H1 (cell line): Measurements from ENCODE around the gene ANKLE1. TPM values are rescaled to one million over a fixed set of nuclear protein-coding genes. Genes with fewer than 3 reads are reported as not detected.

Experiments
- CTCF ChIA-PET: fragments of 300-600 bp; sonication (Branson Sonifier 250); formaldehyde crosslinking; loops from one replicate; lab custom pipeline; 2021; ENCODE audit not compliant: partially characterized antibody; lab: Charles Lee
- POLR2A ChIA-PET: fragments of 300-600 bp; sonication (Branson Sonifier 250); formaldehyde crosslinking; loops from one replicate; lab custom pipeline; 2021; ENCODE audit warnings: inconsistent platforms; ENCODE audit not compliant: partially characterized antibody; lab: Charles Lee
- DNase-seq, 2 experiments: peaks; one replicate each; pipeline versions ENCODE4 v3.0.0 to v3.0.0-alpha.2; 2010 to 2022; ENCODE audit warnings: low spot score in 2 of 2, low read depth in 1 of 2, mixed read lengths in 1 of 2
- FAIRE-seq: peaks from 2 replicates; lab custom pipeline; 2011; peaks lifted over from hg19 to GRCh38; lab: Jason Lieb, UNC
- H2AFZ ChIP-seq: 2 replicates; pipeline ENCODE4 v1.8.1; 2012; ENCODE audit warnings: low read length, inconsistent platforms
- H2AK5ac ChIP-seq: 2 replicates; pipeline ENCODE4 v1.6.1; 2013; ENCODE audit warnings: low read depth, low read length
- H2BK120ac ChIP-seq: replicated peaks from 2 replicates; pipeline ENCODE3; 2013; ENCODE audit warnings: low read depth, low read length, inconsistent platforms
- H2BK12ac ChIP-seq: 2 replicates; pipeline ENCODE4 v1.6.1; 2013; ENCODE audit warnings: low read depth, low read length
- H2BK15ac ChIP-seq: 2 replicates; pipeline ENCODE4 v1.6.1; 2013; ENCODE audit warnings: low read length
- H2BK20ac ChIP-seq: 2 replicates; pipeline ENCODE4 v1.6.1; 2013; ENCODE audit warnings: low read length
- H2BK5ac ChIP-seq: 2 replicates; pipeline ENCODE4 v1.6.1; 2013; ENCODE audit warnings: low read depth, low read length
- H3K14ac ChIP-seq: 2 replicates; pipeline ENCODE4 v1.6.1; 2013; ENCODE audit warnings: inconsistent platforms; ENCODE audit not compliant: insufficient read length
- H3K18ac ChIP-seq: 2 replicates; pipeline ENCODE4 v1.6.1; 2013; ENCODE audit warnings: low read length; ENCODE audit errors: extremely low read depth
- H3K23ac ChIP-seq: 2 replicates; pipeline ENCODE4 v1.6.1; 2013; ENCODE audit warnings: inconsistent platforms; ENCODE audit not compliant: insufficient read length
- H3K23me2 ChIP-seq: 2 replicates; pipeline ENCODE4 v1.6.1; 2013; ENCODE audit warnings: low read depth, low read length
- H3K27ac ChIP-seq: 2 replicates; pipeline ENCODE4 v1.6.1; 2011; ENCODE audit warnings: low read depth, low read length, inconsistent platforms
- H3K27me3 ChIP-seq, 4 experiments: replicated peaks in 1 of 4; 1 replicate in 1 of 4; 2 replicates in 3 of 4; pipeline versions ENCODE4 v1.6.1 to v1.8.1; 2011 to 2013; ENCODE audit warnings: low read length in 3 of 4, mild to moderate bottlenecking in 3 of 4, inconsistent platforms in 2 of 4, mixed read lengths in 2 of 4, moderate library complexity in 1 of 4; ENCODE audit not compliant: control insufficient read depth in 3 of 4, insufficient read depth in 3 of 4; ENCODE audit errors: extremely low read depth in 1 of 4
- H3K36me3 ChIP-seq, 4 experiments: 2 replicates each; pipeline versions ENCODE4 v1.6.1 to v1.8.1; 2011 to 2013; ENCODE audit warnings: mild to moderate bottlenecking in 4 of 4, low read length in 3 of 4, moderate library complexity in 2 of 4, control low read depth in 1 of 4, inconsistent platforms in 1 of 4; ENCODE audit not compliant: insufficient read depth in 4 of 4, control insufficient read depth in 2 of 4
- H3K4ac ChIP-seq: replicated peaks from 2 replicates; pipeline ENCODE3; 2013; ENCODE audit warnings: low read length, low read depth, mixed read lengths, inconsistent platforms; ENCODE audit not compliant: insufficient read length
- H3K4me1 ChIP-seq, 4 experiments: replicated peaks in 1 of 4; 1 replicate in 1 of 4; 2 replicates in 3 of 4; pipeline versions ENCODE4 v1.6.1 to v1.8.1; 2011 to 2013; ENCODE audit warnings: low read length in 3 of 4, inconsistent platforms in 2 of 4, mixed read lengths in 1 of 4; ENCODE audit not compliant: insufficient read depth in 4 of 4, control insufficient read depth in 3 of 4
- H3K4me2 ChIP-seq, 2 experiments: 2 replicates each; pipeline versions ENCODE4 v1.6.1 to v1.8.1; 2011 to 2013; ENCODE audit warnings: low read depth in 2 of 2, low read length in 2 of 2, control low read depth in 1 of 2, inconsistent platforms in 1 of 2, mild to moderate bottlenecking in 1 of 2; ENCODE audit not compliant: insufficient read depth in 1 of 2
- H3K4me3 ChIP-seq, 4 experiments: fragments of 200-600, 300-600 bp in 1 of 4; sonication (generic), shearing (Covaris generic), sonication (Bioruptor Twin) in 1 of 4; 2 replicates each; pipeline versions ENCODE4 v1.5.1 to v1.8.1; 2011 to 2016; ENCODE audit warnings: low read length in 4 of 4, low read depth in 3 of 4, control low read depth in 2 of 4, inconsistent platforms in 2 of 4, mild to moderate bottlenecking in 2 of 4, mixed read lengths in 1 of 4, moderate library complexity in 1 of 4; ENCODE audit not compliant: insufficient read depth in 2 of 4; ENCODE audit errors: extremely low read depth in 1 of 4
- H3K56ac ChIP-seq: replicated peaks from 2 replicates; pipeline ENCODE3; 2013; ENCODE audit warnings: low read depth, mild to moderate bottlenecking, mixed read lengths, low read length, inconsistent platforms; ENCODE audit not compliant: insufficient read length
- H3K79me1 ChIP-seq: 2 replicates; pipeline ENCODE4 v1.6.1; 2013; ENCODE audit warnings: low read depth, low read length, control low read depth
- H3K79me2 ChIP-seq, 2 experiments: 2 replicates each; pipeline versions ENCODE4 v1.6.1 to v1.8.1; 2012 to 2013; ENCODE audit warnings: low read length in 2 of 2, mild to moderate bottlenecking in 2 of 2, inconsistent platforms in 1 of 2; ENCODE audit not compliant: insufficient read depth in 2 of 2, control insufficient read depth in 1 of 2
- H3K9ac ChIP-seq, 4 experiments: replicated peaks in 1 of 4; 1 replicate in 1 of 4; 2 replicates in 3 of 4; pipeline versions ENCODE4 v1.6.1 to v1.8.1; 2011 to 2013; ENCODE audit warnings: low read depth in 3 of 4, low read length in 3 of 4, control low read depth in 2 of 4, mild to moderate bottlenecking in 2 of 4, moderate library complexity in 2 of 4, inconsistent platforms in 1 of 4; ENCODE audit errors: extremely low read depth in 1 of 4
- H3K9me3 ChIP-seq, 2 experiments: 2 replicates each; pipeline versions ENCODE4 v1.6.1 to v1.8.1; 2012 to 2013; ENCODE audit warnings: mild to moderate bottlenecking in 2 of 2, moderate library complexity in 2 of 2, control low read depth in 1 of 2, inconsistent platforms in 1 of 2, low read depth in 1 of 2, low read length in 1 of 2, mixed read lengths in 1 of 2; ENCODE audit not compliant: insufficient read depth in 2 of 2
- H4K20me1 ChIP-seq, 2 experiments: replicated peaks in 1 of 2; 2 replicates each; pipeline versions ENCODE3 to v1.8.1; 2011 to 2013; ENCODE audit warnings: inconsistent platforms in 2 of 2, low read length in 2 of 2, mild to moderate bottlenecking in 1 of 2; ENCODE audit not compliant: insufficient read depth in 2 of 2, control insufficient read depth in 1 of 2
- H4K5ac ChIP-seq: 2 replicates; pipeline ENCODE4 v1.6.1; 2013; ENCODE audit warnings: low read length, low read depth, mixed read lengths, inconsistent platforms; ENCODE audit not compliant: insufficient read length
- H4K8ac ChIP-seq: 2 replicates; pipeline ENCODE4 v1.8.0; 2013; ENCODE audit warnings: mild to moderate bottlenecking, moderate library complexity, low read length, inconsistent platforms; ENCODE audit not compliant: insufficient read depth; ENCODE audit errors: extremely low read depth
- H4K91ac ChIP-seq: replicated peaks from 2 replicates; pipeline ENCODE3; 2013; ENCODE audit warnings: low read length, mixed read lengths, inconsistent platforms; ENCODE audit not compliant: insufficient read length
- BACH1 ChIP-seq: IDR thresholded peaks from 2 replicates; pipeline ENCODE4 v1.6.1; 2012; ENCODE audit warnings: low read length, improper control_type of control experiment
- CHD1 ChIP-seq: IDR thresholded peaks from 2 replicates; pipeline ENCODE4 v1.6.1; 2012; ENCODE audit warnings: low read depth, low read length, improper control_type of control experiment
- CTBP2 ChIP-seq: IDR thresholded peaks from 2 replicates; pipeline ENCODE4 v1.7.0; 2011; ENCODE audit warnings: borderline replicate concordance, mild to moderate bottlenecking, moderate library complexity, mixed read lengths, low read length; ENCODE audit not compliant: insufficient read depth, insufficient read length
- HDAC2 ChIP-seq, 2 experiments: fragments of 300-600 bp in 1 of 2; sonication (generic) in 1 of 2; IDR thresholded peaks; 2 replicates each; pipeline ENCODE4 v1.6.1; 2011 to 2012; ENCODE audit warnings: low read depth in 2 of 2, low read length in 2 of 2, mild to moderate bottlenecking in 2 of 2, moderate library complexity in 2 of 2, borderline replicate concordance in 1 of 2, inconsistent platforms in 1 of 2
- SIRT6 ChIP-seq: IDR thresholded peaks from one replicate; pipeline ENCODE4 v1.7.1; 2012; ENCODE audit warnings: low read length, inconsistent platforms
- WGBS, 2 experiments: shearing (Covaris generic) in 1 of 2; methylation state at CpG; one replicate each; pipeline versions ENCODE4 v1.1.6 to v1.1.7; 2013 to 2015; ENCODE audit warnings: low lambda C conversion rate in 2 of 2, mixed read lengths in 2 of 2, inconsistent platforms in 1 of 2, low coverage in 1 of 2, missing lambda C conversion rate in 1 of 2; ENCODE audit not compliant: insufficient replicate concordance in 2 of 2, insufficient coverage in 1 of 2, insufficient read length in 1 of 2; ENCODE audit errors: extremely low coverage in 1 of 2, missing lambda C conversion rate in 1 of 2; 5-methylcytosine and 5-hydroxymethylcytosine counted together
- polyA plus RNA-seq, 7 experiments: library from polyadenylated mRNA; depleted of rRNA in 3 of 7; stranded (reverse) in 5 of 7; unstranded in 2 of 7; fragments of >200 nt in 5 of 7; fragments of 200-250 nt in 2 of 7; gene quantifications; 1 replicate in 5 of 7; 2 replicates in 1 of 7; 4 replicates in 1 of 7; pipeline versions ENCODE4 v1.2.1 to v1.2.3, GENCODE V29; 2011 to 2013; ENCODE audit warnings: missing spikeins in 2 of 7, mixed read lengths in 2 of 7
- total RNA-seq: library from RNA; stranded (reverse); fragmentation: NEBNext Ultra II Directional; extraction: Animal tissue kit (Norgen Biotek cat#: 25700); gene quantifications from 2 replicates; pipeline ENCODE4 v1.2.1, GENCODE V29; 2021

Gene ANKLE1
- total and polyA plus RNA-seq, 2 of the 8 experiments (the other 6 are each of a cell fraction or from before 2014, with no cell fraction given): 6.1 to 9.6 TPM

GRCh38 chr19:17324357-17325114, 42.8 kb downstream of the ANKLE1 start:
- H3K23ac ChIP-seq: no peak overlapping the region
- DNase-seq (no peak), FAIRE-seq (no peak)
- no peak overlapping the region for H4K8ac ChIP-seq
- no peak overlapping the region for H2BK5ac ChIP-seq
- H3K9me3 ChIP-seq: no peaks in the 10 kb centered on the region
- peaks cover 2% of the 10 kb centered on the region; the same call in 1 of the 2 replicates for H3K79me1 ChIP-seq
- H3K23me2 ChIP-seq: peaks cover 6% of the 10 kb centered on the region; the same call in 1 of the 2 replicates
- peaks cover 3% of the 10 kb centered on the region in 2 experiments for H4K20me1 ChIP-seq
- H3K27ac ChIP-seq: no peak overlapping the region
- ChIA-PET POLR2A (interaction anchor here (1.0 to 17.1 kb wide), 4 partner anchors 14 to 109 kb away, joined by 3 to 329 read pairs (median 52); partner anchors contain the start of genes ABHD8, ANO8, DDA1 and GTPBP3), CTCF (interaction anchor here (0.6 to 3.1 kb wide), 5 partner anchors 11 to 230 kb away, joined by 3 to 7 read pairs (median 4); partner anchors contain the start of gene ANO8)
- H3K56ac ChIP-seq: no peak overlapping the region
- no peak overlapping the region for H2BK15ac ChIP-seq
- H3K18ac ChIP-seq: no peak overlapping the region
- no peaks in the 10 kb centered on the region for H3K79me2 ChIP-seq
- no peak overlapping the region for H3K9ac ChIP-seq
- no peak for TF ChIP-seq SIRT6
- TF ChIP-seq CTBP2: no peak
- TF ChIP-seq BACH1: no peak
- no peak for TF ChIP-seq HDAC2 (IDR thresholded peaks at IDR 0.05; ENCODE audit: borderline replicate concordance in 1 of 2, low read depth in 2 of 2, low read length in 2 of 2)
- no peak for TF ChIP-seq CHD1
- no peak overlapping the region for H2AFZ ChIP-seq
- H2BK12ac ChIP-seq: no peak overlapping the region
- no peak overlapping the region for H3K4me2 ChIP-seq
- H3K4ac ChIP-seq: no peak overlapping the region
- peaks cover 0 to 21% (median 15%) of the 10 kb centered on the region in 4 experiments; a peak in 6 of 7 replicates for H3K4me1 ChIP-seq
- no peak overlapping the region for H4K91ac ChIP-seq
- no peak overlapping the region for H2BK120ac ChIP-seq
- H3K4me3 ChIP-seq: no peak overlapping the region
- no peak overlapping the region for H4K5ac ChIP-seq
- 92% methylated on average over 22 of the region's 28 CpGs; no CpG with 5 or more reads in 1 of the 2 experiments for WGBS, 2 experiments
- no peaks in the 10 kb centered on the region; a peak in 1 of 7 replicates for H3K27me3 ChIP-seq
- H3K14ac ChIP-seq: no peak overlapping the region
- no peak overlapping the region for H2BK20ac ChIP-seq
- no peak overlapping the region for H2AK5ac ChIP-seq
- peaks cover 0 to 31% (median 15%) of the 10 kb centered on the region in 4 experiments; a peak in 5 of 8 replicates for H3K36me3 ChIP-seq
